Fibroblast of the aortic adventitia (primary cell): ENCODE results near the gene KCNJ4. TPM values are rescaled to one million over a fixed set of nuclear protein-coding genes. Genes with fewer than 3 reads are reported as not detected.
"Not testable (repeated sequence)": the region's sequence is repeated elsewhere in the genome, so short reads cannot be mapped to it uniquely, and the experiment has no call there.

Source experiments
- DNase-seq: peaks from one replicate; pipeline ENCODE4 v3.0.0-alpha.2; 2010; ENCODE audit warnings: low read depth
- H3K4me3 ChIP-seq: 2 replicates; pipeline ENCODE4 v1.5.1; 2011; ENCODE audit warnings: low read depth, mild to moderate bottlenecking, control low read depth, low read length, moderate library complexity
- total RNA-seq: library from RNA; depleted of rRNA; stranded (reverse); fragments of >200 nt; gene quantifications from 2 replicates; pipeline ENCODE4 v1.2.3, GENCODE V29; 2012; ENCODE audit warnings: low replicate concordance
- TF ChIP-seq, protein P1 (sequence below): IDR thresholded peaks from 2 replicates; pipeline ENCODE4 v1.5.1; 2011; ENCODE audit warnings: mild to moderate bottlenecking, low read length, control low read depth, inconsistent platforms; ENCODE audit not compliant: insufficient read depth

KCNJ4 gene
- total RNA-seq, 1 donor, result not detected

DNA sequence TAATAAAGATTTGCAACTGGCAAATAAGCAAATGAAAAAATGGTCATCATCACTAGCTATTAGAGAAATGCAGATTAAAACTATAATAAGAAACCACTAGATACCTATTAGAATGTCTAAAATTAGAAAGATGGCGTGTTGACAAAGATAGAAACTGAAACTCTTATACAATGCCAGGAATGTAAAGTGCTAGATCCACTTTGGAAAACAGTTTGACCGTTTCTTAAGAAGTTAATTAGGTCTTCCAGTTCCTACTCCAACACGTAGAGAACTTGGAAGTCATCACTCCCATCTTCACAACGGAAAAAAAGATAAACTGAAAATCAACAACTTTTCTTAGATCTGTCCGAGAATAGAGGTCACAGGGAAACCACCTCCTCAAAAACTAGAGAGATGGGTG is 68.1 kb downstream of the KCNJ4 start:
- not testable (repeated sequence) for DNase-seq, H3K4me3 ChIP-seq

DNA sequence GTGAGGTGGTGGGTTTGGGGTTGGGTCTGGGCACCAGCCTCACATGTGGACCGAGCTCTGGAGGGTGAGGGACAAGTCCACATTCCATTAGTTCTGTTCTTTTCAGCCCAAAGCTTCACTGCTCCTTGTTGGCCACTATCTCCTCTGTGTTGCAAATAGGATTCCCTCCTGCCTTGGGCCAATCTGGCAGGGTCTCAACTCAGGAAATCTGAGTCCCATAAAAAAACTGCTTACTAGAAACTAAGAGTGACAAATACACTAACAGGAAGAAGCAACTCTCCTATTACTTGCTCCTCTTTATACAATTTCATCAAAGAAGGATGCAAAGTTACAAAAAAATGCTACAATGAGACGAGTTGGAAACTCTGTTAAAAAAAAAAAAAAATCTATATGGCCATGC is 71.6 kb downstream of the KCNJ4 start:
- no peak for DNase-seq

DNA sequence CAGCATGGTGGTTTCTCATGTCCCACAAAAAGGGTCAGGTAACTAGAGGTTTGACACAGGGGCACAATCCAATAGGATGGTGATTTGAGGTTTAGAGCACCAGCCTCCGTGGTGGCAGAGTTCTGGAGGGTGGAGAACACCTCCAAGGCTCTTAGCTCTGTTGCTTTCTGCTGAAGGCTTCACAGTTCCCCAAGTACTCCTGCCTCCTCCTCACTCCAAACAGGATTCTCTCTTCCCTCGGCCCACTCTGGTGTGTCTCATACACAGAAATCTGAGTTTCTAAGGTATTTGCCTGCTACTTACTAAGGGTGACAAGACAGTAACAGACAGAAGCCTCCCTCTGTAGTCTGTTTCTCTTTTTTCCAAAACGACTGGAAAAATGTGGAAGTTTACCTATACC is 73.6 kb downstream of the KCNJ4 start:
- not testable (repeated sequence) for H3K4me3 ChIP-seq, DNase-seq

More for the DNA sequence above, 71.6 kb downstream of the KCNJ4 start:
- TF ChIP-seq, protein P1, sequence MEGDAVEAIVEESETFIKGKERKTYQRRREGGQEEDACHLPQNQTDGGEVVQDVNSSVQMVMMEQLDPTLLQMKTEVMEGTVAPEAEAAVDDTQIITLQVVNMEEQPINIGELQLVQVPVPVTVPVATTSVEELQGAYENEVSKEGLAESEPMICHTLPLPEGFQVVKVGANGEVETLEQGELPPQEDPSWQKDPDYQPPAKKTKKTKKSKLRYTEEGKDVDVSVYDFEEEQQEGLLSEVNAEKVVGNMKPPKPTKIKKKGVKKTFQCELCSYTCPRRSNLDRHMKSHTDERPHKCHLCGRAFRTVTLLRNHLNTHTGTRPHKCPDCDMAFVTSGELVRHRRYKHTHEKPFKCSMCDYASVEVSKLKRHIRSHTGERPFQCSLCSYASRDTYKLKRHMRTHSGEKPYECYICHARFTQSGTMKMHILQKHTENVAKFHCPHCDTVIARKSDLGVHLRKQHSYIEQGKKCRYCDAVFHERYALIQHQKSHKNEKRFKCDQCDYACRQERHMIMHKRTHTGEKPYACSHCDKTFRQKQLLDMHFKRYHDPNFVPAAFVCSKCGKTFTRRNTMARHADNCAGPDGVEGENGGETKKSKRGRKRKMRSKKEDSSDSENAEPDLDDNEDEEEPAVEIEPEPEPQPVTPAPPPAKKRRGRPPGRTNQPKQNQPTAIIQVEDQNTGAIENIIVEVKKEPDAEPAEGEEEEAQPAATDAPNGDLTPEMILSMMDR, result no peak
- no peak overlapping the region for H3K4me3 ChIP-seq

Other genes with a start within 250 kb of the KCNJ4 start
- 20.2 and 46.0 TPM in 2 replicates for gene TMEM184B, start 182.2 kb downstream of the KCNJ4 start, total RNA-seq
- gene CSNK1E, start 137.8 kb downstream of the KCNJ4 start, total RNA-seq, result 31.5 and 94.7 TPM in 2 replicates
- 22.1 and 183 TPM in 2 replicates for gene KDELR3, start 12.9 kb upstream of the KCNJ4 start, total RNA-seq
- 322 and 701 TPM in 2 replicates for gene DDX17, start 51.1 kb upstream of the KCNJ4 start, total RNA-seq
- gene DMC1, start 115.0 kb upstream of the KCNJ4 start, total RNA-seq, result 1.3 and 5.3 TPM in 2 replicates
- 0.74 and 2.0 TPM in 2 replicates for gene FAM227A, start 201.2 kb upstream of the KCNJ4 start, total RNA-seq
- 14.3 and 19.4 TPM in 2 replicates for gene CBY1, start 201.4 kb upstream of the KCNJ4 start, total RNA-seq
- gene TOMM22, start 226.8 kb upstream of the KCNJ4 start, total RNA-seq, result 32.2 and 70.4 TPM in 2 replicates
- 56.4 and 61.2 TPM in 2 replicates for gene JOSD1, start 245.7 kb upstream of the KCNJ4 start, total RNA-seq